Skeletal muscle cell (primary cell): ENCODE results near the gene TACR2.
"Not testable (repeated sequence)": the region's sequence is repeated elsewhere in the genome, so short reads cannot be mapped to it uniquely, and the experiment has no call there.

Experiments used
- DNase-seq: peaks from one replicate; pipeline ENCODE4 v3.0.0-alpha.2; 2010; ENCODE audit warnings: low read depth
- H3K4me3 ChIP-seq: 2 replicates; pipeline ENCODE4 v1.5.1; 2011; ENCODE audit warnings: low read depth, mild to moderate bottlenecking, control low read depth, low read length, moderate library complexity

Gene TACR2

DNA sequence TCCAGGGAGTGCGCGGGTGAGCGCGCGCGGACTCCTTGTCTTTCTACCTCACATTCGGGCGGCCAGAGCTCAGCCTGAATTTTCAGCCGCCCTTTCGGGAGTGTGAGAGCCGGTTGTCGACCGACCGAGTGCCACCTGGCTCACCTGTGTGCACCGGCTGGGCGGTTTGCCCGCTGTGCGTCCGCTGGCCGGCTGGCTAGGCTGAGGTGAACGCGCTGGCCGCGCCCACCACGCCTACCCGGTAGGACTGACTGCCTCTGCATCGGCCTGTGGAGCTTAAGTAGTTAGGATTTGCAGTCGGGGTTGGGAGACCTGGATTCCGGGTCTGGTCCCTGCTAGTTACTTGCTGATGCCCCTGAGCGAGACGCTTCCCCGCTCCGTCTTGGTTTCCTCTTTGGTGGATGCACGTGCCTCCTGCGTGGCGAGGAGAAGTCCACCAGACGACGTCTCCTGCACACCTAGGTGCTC lies 35.1 kb upstream of the TACR2 start:
- no peak for DNase-seq
- peak overlapping the region; percentile 54 for H3K4me3 ChIP-seq

GRCh38 chr10:69451209-69451783 lies 34.6 kb upstream of the TACR2 start, which contains the start of gene TSPAN15:
Gene TSPAN15 (plus strand): TSS chr10:69451465. CDS start chr10:69451595, 130 bp downstream.
- peak within 1 kb of the TSS; percentile 54 for H3K4me3 ChIP-seq
- DNase-seq: no peak

DNA sequence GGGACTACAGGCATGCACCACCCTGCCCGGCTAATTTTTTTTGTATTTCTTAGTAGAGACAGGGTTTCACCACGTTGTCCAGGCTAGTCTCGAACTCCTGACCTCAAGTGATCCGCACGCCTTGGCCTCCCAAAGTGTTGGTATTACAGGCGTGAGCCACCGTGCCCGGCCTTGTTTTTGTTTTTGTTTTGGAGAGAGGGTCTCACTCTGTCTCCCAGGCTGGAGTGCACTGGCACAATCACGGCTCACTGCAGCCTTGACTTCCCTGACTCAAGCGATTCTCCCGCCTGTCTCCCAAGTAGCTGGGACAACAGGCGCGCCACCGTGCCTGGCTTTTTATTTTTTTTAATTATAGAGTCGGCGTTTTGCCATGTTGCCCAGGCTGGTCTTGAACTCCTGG lies 33.7 kb upstream of the TACR2 start:
- not testable (repeated sequence) for H3K4me3 ChIP-seq, DNase-seq

DNA sequence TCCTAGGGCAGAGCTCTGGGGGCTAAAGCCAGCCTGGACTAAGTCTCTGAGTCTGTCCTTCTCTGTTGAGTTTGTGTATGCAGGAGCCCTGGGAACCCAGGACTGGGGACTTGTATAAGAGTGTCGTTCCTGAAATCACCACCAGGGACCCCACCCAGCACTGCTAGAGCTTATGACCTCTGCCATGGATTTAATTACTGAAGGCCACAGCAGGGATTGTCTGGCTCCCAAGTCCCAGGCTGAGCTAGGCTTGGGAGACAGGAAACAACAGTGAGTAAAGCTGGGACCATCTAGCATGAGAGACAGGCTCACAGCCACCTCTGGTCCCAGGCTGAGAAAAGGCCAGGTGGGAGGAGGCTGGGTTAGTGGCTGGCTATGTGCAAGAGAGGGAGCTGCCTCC lies 33.1 kb upstream of the TACR2 start:
- no peak for DNase-seq
- H3K4me3 ChIP-seq: no peak overlapping the region

DNA sequence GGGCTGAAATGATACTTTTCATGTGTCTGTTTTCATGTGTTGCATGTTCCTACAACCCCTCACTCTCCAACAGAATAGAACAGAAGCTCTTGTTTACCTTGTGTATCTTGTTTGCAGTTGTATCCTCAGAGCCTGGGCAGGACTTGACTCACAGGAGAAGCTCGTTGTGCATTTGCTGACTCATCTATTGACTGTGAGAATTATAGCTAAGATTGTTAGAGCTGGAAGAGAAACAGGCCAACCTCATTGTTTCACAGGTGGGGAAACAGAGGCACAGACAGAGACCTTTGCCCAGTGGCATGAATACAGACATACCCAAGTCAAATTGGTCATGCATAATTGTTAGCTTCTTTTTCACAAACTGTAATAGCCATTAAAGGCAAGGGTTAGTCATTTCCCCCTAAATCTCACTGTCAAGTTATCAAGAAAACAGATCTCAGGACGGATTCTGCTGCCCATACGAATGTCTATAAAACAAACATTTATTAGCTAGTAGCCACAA lies 30.0 kb upstream of the TACR2 start:
- H3K4me3 ChIP-seq: no peak overlapping the region

DNA sequence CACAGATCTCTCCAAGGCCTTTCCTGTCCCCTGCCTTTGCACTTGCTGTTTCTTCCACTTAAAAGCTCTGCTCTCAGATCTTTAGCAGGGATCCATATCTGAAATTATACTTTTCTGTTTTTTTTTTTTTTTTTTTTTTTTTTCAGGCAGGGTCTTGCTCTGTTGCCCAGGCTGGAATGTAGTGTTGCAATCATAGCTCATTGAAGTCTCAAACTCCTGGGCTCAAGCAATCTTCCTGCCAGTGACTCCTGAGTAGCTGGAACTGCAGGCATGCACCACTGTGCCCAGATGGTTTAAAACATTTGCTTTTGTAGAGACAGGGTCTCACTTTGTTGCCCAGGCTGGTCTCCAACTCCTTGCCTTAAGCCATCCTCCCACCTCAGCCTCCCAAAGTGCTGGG lies 29.5 kb upstream of the TACR2 start:
- H3K4me3 ChIP-seq: no peak overlapping the region
- no peak for DNase-seq

More for the DNA sequence above, 30.0 kb upstream of the TACR2 start:
- peak; percentile 51 for DNase-seq

GRCh38 chr10:69445041-69445440 lies 28.3 kb upstream of the TACR2 start:
- H3K4me3 ChIP-seq: no peak overlapping the region
- no peak for DNase-seq

DNA sequence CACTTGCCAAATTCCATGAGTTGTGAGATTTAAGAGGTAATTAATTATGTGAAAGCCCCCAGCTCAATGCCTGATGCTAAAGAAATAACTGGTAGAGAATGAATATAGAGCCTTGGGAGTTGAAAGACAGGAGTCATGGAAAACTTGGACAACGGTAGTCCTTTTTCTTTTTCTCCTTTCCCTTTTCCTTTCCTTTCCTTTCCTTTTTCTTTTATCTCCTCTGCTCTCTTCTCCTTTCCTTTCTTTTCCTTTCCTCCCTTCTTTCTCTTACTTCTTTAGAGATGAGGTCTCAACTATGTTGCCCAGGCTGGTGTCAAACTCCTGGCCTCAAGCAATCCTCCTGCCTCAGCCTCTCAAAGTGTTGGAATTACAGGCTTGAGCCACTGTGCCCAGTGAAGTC lies 26.6 kb upstream of the TACR2 start:
- H3K4me3 ChIP-seq: no peak overlapping the region
- DNase-seq: no peak

- DNase-seq: peak; percentile 25
- H3K4me3 ChIP-seq: no peak overlapping the region
Measured at GRCh38 chr10:69439813-69440506, 23.2 kb upstream of the TACR2 start.

GRCh38 chr10:69439350-69439739 lies 22.6 kb upstream of the TACR2 start:
- no peak overlapping the region for H3K4me3 ChIP-seq
- no peak for DNase-seq

- no peak for DNase-seq
- no peak overlapping the region for H3K4me3 ChIP-seq
Measured at GRCh38 chr10:69438536-69439349, 22.0 kb upstream of the TACR2 start.

DNA sequence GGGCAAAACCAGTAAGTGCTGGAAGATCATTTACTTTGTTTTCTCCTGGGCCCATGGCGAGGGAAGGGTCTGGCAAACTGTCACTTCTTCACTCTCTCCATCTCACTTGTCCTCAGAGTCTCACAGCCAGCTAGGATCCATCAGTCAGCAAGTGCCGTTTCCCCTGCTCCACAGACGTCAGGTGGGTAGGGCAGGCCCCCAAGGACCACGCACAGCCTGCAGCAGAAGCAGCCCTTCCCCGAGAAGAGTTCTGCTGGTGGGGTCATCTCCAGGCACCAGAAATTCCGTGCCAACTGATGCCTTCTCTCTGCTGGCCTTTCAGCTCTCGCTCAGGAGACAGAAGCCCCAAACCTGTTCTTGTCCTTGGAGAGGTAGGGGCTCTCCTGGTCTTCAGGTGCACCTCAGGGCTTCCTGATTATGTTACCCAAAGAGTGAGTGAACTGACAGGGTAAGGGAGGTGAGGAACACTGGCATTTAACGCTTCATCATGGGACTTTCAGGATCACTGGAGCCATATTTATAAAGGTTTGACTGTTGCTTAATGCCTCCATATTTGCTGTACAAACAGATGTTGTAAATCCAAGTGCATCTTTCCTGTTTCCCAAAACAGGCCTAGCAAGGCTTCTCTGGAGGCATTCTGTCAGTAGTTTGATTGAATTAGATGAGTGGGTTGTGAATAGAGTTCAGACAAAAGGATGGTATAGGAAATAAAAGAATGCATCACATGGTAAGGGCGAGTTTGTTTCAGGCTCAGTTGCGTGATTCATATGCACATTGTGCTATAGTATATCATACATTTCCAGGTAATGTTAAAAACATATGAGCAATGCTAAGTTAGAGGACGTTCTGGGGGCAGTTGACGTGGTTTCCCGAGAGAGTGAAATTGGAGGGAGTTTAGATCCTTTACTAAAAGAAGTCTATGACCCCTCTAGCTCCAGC lies 20.9 kb upstream of the TACR2 start:
- no peak for DNase-seq
- no peak overlapping the region for H3K4me3 ChIP-seq

DNA sequence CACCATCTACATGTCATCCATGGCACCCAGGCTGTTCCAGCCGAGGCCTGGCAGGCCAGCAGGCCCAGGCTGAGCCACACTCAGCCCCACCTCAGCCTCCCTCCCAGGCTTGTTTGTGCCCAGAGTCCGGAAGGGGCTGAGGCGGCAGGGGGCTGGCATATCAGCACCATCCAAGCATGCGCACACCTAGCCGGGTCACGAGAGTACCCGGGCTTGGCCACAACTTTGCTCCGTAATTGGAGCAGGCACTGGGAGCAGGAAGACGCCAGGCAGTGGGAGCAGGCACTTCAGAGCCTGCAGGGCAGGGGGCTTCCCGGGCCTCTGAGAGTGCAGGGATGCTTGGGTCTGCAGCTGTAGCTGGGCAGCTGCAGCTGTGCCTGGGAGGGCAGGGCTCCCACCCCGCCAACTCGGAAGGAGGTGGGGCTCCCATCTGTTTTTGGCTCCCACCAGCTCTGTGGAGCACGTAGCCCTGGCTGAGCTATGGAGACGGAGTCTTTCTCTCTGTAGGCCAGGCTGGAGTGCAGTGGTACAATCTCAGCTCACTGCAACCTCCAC lies 19.3 kb upstream of the TACR2 start:
- DNase-seq: no peak
- no peak overlapping the region for H3K4me3 ChIP-seq

- DNase-seq: no peak
- no peak overlapping the region for H3K4me3 ChIP-seq
Measured at GRCh38 chr10:69434926-69435325, 18.2 kb upstream of the TACR2 start.

GRCh38 chr10:69434169-69434568 lies 17.5 kb upstream of the TACR2 start:
- no peak overlapping the region for H3K4me3 ChIP-seq
- no peak for DNase-seq

DNA sequence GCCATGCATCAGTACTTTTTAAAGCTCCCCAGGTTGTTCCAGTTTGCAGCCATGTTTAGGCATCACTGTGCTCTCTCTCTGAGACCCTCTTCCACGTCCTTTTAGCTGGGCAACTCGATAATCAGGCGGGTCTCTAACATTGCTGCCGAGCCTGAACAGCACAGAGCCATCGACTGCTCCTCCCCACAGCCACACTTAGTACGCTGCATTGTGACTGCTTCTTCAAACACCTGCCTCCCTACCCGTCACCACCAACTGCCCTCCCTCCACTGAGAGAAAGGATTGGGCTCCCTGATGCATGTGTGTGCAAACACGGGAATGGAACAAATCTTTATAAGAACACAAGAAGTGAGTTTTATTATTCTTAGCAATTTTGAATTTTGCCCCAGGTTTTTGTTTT lies 11.4 kb upstream of the TACR2 start:
- DNase-seq: no peak
- no peak overlapping the region for H3K4me3 ChIP-seq

DNA sequence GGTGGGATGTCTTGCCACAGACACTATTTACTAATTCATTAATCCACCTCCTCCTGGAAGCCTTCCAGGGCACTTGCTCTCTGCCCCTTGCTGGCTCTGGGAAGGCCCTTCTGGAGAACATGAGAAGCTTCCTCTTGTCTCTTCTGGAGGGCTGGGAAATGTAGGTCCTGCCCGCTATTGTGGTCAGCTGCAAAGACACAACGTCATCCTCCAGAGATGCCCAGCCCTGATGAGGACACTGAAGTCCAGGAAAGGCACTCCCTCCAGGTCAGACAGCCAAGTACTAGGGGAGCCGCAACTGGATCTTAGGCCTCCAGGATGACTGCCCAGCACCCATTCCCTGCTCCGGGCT lies 9.6 kb upstream of the TACR2 start:
- DNase-seq: no peak
- no peak overlapping the region for H3K4me3 ChIP-seq

DNA sequence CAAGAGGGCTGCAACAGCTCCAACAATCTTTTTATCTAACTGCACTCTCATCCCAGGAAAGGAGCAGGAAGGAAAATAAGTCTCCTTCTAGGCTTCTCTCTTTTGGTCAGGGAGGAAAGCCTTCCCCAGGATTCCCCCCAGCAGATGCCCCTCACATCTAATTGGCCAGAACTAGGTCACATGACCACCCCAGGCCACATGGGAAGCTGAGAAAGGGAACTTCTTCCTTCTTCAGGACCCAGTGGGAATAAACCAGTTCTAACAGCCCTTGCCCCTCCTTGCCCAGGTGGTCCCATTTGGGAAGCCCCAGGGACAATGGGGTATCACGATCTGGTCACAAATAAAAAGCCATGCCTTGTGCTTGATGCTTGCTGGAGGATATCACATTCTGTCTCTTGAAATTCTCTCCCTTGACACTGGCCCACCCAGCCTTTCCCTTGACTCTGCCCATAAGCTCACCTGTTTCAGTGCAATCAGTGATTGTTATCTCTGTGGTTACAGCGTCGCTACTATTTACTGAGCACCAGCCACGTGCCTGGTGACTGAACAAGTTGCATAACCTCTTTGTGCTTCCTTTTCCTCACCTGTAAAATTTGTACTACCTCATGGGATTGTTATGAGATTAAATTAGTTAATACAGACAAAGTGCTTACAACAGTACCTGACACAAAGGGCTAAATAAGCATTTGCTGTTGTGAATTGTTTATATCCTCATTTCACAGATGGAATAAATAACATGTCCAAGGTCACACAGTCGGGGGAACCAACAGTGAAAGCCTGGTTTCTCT lies 9.0 kb upstream of the TACR2 start:
- H3K4me3 ChIP-seq: no peak overlapping the region
- DNase-seq: no peak
